Measurements from ENCODE around the gene SPIN2A.
A peak's percentile ranks its signal among the peaks of the same experiment; 100 is the strongest.
"Not testable (repeated sequence)": the region's sequence is repeated elsewhere in the genome, so short reads cannot be mapped to it uniquely, and the experiment has no call there.

The SPIN2A gene

DNA sequence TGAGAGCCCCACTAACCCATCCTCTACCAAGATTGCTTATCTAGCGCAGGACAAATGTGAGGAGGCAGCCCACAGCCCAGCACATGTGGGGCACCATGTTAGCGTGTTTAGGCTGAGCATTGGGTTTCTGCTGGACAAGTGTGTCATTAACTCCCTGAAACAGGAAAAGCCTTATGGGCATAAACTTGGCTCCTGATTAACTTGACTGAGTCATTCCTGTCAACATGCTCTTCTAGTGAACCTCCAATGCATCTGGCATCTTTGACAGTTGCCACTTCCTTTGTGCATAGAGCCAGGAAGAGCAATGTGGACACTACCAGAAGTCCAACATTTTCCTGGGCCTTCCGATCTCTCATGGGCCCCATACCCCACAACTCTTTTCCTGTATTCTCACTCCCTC is 2.5 kb downstream of the SPIN2A start:
- TF ChIP-seq POLR2A (IDR thresholded peaks at IDR 0.05; ENCODE audit: low read depth, low read length), result no peak
- no peak for TF ChIP-seq TAF1 (IDR thresholded peaks at IDR 0.05; ENCODE audit: low read depth, low read length)
- no peak for TF ChIP-seq POU2F2 (IDR thresholded peaks at IDR 0.05; ENCODE audit: low read depth, low read length)
- TF ChIP-seq POLR2AphosphoS5 (IDR thresholded peaks at IDR 0.05; ENCODE audit: low read depth, low read length), result no peak
- no peak for TF ChIP-seq PAX5 (IDR thresholded peaks at IDR 0.05; ENCODE audit: insufficient read depth, low read length, severe bottlenecking)
- no peak for TF ChIP-seq SPI1 (IDR thresholded peaks at IDR 0.05; ENCODE audit: low read depth, low read length)

GRCh38 chrX:57133706-57134105 is 3.5 kb downstream of the SPIN2A start:
- FAIRE-seq (peak; percentile 20), DNase-seq (ENCODE audit: insufficient read length, low spot score) (no peak)
- no peak for TF ChIP-seq POLR2A (IDR thresholded peaks at IDR 0.05; ENCODE audit: low read depth, low read length)
- TF ChIP-seq POU2F2 (IDR thresholded peaks at IDR 0.05; ENCODE audit: low read depth, low read length), result no peak
- no peak for TF ChIP-seq TAF1 (IDR thresholded peaks at IDR 0.05; ENCODE audit: low read depth, low read length)
- no peak for TF ChIP-seq SPI1 (IDR thresholded peaks at IDR 0.05; ENCODE audit: low read depth, low read length)
- TF ChIP-seq PAX5 (IDR thresholded peaks at IDR 0.05; ENCODE audit: insufficient read depth, low read length, severe bottlenecking), result no peak
- TF ChIP-seq POLR2AphosphoS5 (IDR thresholded peaks at IDR 0.05; ENCODE audit: low read depth, low read length), result no peak

More for the DNA sequence above, 2.5 kb downstream of the SPIN2A start:
- FAIRE-seq (no peak), DNase-seq (ENCODE audit: insufficient read length, low spot score) (no peak)

GRCh38 chrX:57133284-57133683 is 3.9 kb downstream of the SPIN2A start:
- not testable (repeated sequence) for DNase-seq (ENCODE audit: insufficient read length, low spot score); FAIRE-seq

- TF ChIP-seq SPI1 (IDR thresholded peaks at IDR 0.05; ENCODE audit: low read depth, low read length), result no peak
- TF ChIP-seq TAF1 (IDR thresholded peaks at IDR 0.05; ENCODE audit: low read depth, low read length), result no peak
- no peak for TF ChIP-seq POLR2A (IDR thresholded peaks at IDR 0.05; ENCODE audit: low read depth, low read length)
- no peak for TF ChIP-seq PAX5 (IDR thresholded peaks at IDR 0.05; ENCODE audit: insufficient read depth, low read length, severe bottlenecking)
- DNase-seq (ENCODE audit: insufficient read length, low spot score) (no peak), FAIRE-seq (no peak)
Measured at GRCh38 chrX:57132046-57132445, 5.2 kb downstream of the SPIN2A start.

- FAIRE-seq (peak; percentile 13), DNase-seq (ENCODE audit: insufficient read length, low spot score) (no peak)
- TF ChIP-seq POLR2A (IDR thresholded peaks at IDR 0.05; ENCODE audit: low read depth, low read length) (no peak), POU2F2 (IDR thresholded peaks at IDR 0.05; ENCODE audit: low read depth, low read length) (no peak), SPI1 (IDR thresholded peaks at IDR 0.05; ENCODE audit: low read depth, low read length) (no peak), PAX5 (IDR thresholded peaks at IDR 0.05; ENCODE audit: insufficient read depth, low read length, severe bottlenecking) (no peak), POLR2AphosphoS5 (IDR thresholded peaks at IDR 0.05; ENCODE audit: low read depth, low read length) (no peak), TAF1 (IDR thresholded peaks at IDR 0.05; ENCODE audit: low read depth, low read length) (no peak)
Measured at GRCh38 chrX:57121816-57122215, 15.4 kb downstream of the SPIN2A start.

- FAIRE-seq, result peak; percentile 95
- TF ChIP-seq TAF1 (IDR thresholded peaks at IDR 0.05; ENCODE audit: low read depth, low read length) (peak; percentile 38; the same call in 1 of the 2 replicates), POLR2A (IDR thresholded peaks at IDR 0.05; ENCODE audit: low read depth, low read length) (peak; percentile 80), SPI1 (IDR thresholded peaks at IDR 0.05; ENCODE audit: low read depth, low read length) (no peak), PAX5 (IDR thresholded peaks at IDR 0.05; ENCODE audit: insufficient read depth, low read length, severe bottlenecking) (no peak), POLR2AphosphoS5 (IDR thresholded peaks at IDR 0.05; ENCODE audit: low read depth, low read length) (peak; percentile 65), POU2F2 (IDR thresholded peaks at IDR 0.05; ENCODE audit: low read depth, low read length) (no peak)
- DNase-seq (ENCODE audit: insufficient read length, low spot score), result peak; percentile 68
Measured at GRCh38 chrX:57121162-57121755, 15.9 kb downstream of the SPIN2A start, which contains the start of gene SPIN2B. Gene SPIN2B, minus strand, starts transcription at chrX:57121548.

DNA sequence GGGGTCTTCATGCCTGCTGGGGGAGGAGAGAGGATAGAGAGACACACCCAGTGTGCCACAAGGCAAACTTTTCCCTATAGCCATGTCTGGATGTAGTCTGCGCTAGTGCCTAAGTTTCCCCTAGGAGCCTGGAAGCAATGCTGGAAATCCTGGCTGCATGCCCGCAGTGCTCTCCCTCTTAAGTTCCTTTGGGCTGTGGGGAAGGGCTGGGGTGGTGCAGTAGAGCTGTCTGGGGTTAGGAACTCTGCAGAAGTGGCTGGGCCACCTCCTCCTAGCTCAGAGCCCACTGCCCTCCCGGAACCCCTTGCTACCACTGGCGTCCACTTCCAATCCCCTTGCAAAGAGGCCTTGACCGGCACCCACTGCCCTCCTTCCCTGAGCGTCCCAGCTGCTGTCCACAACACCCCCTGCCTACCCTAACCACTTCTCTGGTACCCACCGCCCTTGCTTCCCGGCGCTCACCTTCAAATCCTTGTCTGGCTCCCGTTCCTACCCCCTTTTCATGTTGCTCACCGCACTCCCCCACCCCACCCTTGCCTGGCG is 16.5 kb downstream of the SPIN2A start:
- FAIRE-seq; DNase-seq (ENCODE audit: insufficient read length, low spot score): not testable (repeated sequence)

DNA sequence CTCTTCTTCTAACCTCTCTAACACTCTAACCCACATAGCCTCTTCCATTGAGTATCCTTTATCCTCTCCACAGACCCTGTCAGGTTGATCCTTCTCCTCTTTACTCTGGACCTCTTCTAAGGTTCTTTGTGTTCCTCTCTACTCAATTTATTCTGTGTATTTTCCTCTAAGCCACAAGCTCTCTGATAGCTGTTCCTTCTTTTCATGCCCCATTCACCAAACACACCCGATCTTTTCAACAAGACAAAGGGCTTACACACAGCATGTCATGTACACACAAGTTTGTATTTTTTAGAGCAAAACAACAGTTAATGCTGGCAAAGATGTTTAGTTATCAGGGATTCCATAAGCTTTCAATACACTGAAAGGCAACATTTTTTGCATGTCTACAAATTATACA is 17.8 kb downstream of the SPIN2A start:
- TF ChIP-seq POU2F2 (IDR thresholded peaks at IDR 0.05; ENCODE audit: low read depth, low read length) (no peak), SPI1 (IDR thresholded peaks at IDR 0.05; ENCODE audit: low read depth, low read length) (no peak), PAX5 (IDR thresholded peaks at IDR 0.05; ENCODE audit: insufficient read depth, low read length, severe bottlenecking) (no peak), TAF1 (IDR thresholded peaks at IDR 0.05; ENCODE audit: low read depth, low read length) (no peak), POLR2A (IDR thresholded peaks at IDR 0.05; ENCODE audit: low read depth, low read length) (no peak), POLR2AphosphoS5 (IDR thresholded peaks at IDR 0.05; ENCODE audit: low read depth, low read length) (no peak)
- DNase-seq (ENCODE audit: insufficient read length, low spot score) (no peak), FAIRE-seq (no peak)

GRCh38 chrX:57117566-57117965 is 19.6 kb downstream of the SPIN2A start:
- FAIRE-seq; DNase-seq (ENCODE audit: insufficient read length, low spot score): not testable (repeated sequence)

DNA sequence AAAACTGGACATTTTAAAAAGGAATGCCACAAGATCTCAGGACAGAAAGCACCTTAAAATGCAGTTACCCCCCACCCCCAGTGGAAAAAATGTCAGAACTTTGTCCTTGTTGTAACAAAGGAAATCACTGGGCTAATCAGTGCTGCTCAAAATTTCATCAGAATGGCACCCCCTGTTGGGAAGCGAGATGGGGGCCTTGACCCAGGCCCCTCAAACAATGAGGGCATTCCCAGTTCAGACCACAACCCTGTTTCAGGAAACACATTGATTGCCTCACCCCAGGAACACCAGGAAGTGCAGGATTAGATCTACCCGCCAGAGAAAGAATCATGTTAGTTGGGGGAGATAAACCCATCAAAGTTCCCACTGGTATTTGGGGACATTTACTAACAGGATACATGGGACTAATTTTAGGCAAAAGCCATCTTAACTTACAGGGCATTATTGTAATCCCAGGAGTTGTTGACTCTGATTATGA is 32.2 kb downstream of the SPIN2A start:
- no peak for TF ChIP-seq POLR2AphosphoS5 (IDR thresholded peaks at IDR 0.05; ENCODE audit: low read depth, low read length)
- no peak for TF ChIP-seq PAX5 (IDR thresholded peaks at IDR 0.05; ENCODE audit: insufficient read depth, low read length, severe bottlenecking)
- TF ChIP-seq TAF1 (IDR thresholded peaks at IDR 0.05; ENCODE audit: low read depth, low read length), result no peak
- no peak for TF ChIP-seq POLR2A (IDR thresholded peaks at IDR 0.05; ENCODE audit: low read depth, low read length)
- TF ChIP-seq POU2F2 (IDR thresholded peaks at IDR 0.05; ENCODE audit: low read depth, low read length), result no peak
- no peak for TF ChIP-seq SPI1 (IDR thresholded peaks at IDR 0.05; ENCODE audit: low read depth, low read length)
- DNase-seq (ENCODE audit: insufficient read length, low spot score) (no peak), FAIRE-seq (no peak)

Measured in GM12891 (cell line).